ENCODE measurements around the gene TEX35. TPM values are rescaled to one million over a fixed set of nuclear protein-coding genes. Genes with fewer than 3 reads are reported as not detected.

Gene TEX35
- total RNA-seq = not detected

DNA sequence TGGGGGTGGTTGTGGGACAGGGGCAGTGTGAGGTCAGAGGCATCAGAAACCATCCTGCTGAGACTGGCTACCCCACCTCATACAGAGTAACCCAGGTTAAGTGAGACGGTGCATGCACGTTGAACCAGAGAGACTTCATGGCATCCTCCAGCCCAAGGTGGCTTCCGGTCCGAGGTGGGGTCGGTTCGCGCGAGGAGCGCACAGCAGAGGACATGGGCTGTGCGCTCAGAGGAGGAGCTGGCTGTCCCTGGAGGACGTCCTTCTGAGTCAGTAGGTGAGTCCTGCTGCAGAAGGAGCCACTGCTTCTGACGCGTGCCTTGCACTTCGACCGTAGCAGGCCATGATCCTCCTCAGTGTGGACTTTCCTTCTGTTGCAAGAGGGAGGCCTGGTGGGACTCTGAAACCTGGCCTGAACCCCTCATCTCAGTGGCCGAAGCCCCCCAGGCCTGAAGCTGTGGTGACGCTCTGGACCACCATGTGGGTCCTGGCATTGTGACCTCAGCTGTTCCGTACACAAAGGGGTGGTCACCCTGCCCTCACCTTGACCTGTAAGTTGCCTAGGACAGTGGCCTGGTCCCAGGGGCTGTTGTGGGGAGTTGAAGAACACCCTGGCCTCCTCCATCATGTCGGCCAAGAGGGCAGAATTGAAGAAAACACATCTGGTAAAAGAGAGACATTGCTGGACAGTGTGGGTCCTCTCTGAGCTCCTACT is at the start of gene TEX35:
TSS of gene TEX35 (plus strand) at position 544 of the 712 bp plus-strand sequence. CDS start at position 624, 80 bp downstream.

DNA sequence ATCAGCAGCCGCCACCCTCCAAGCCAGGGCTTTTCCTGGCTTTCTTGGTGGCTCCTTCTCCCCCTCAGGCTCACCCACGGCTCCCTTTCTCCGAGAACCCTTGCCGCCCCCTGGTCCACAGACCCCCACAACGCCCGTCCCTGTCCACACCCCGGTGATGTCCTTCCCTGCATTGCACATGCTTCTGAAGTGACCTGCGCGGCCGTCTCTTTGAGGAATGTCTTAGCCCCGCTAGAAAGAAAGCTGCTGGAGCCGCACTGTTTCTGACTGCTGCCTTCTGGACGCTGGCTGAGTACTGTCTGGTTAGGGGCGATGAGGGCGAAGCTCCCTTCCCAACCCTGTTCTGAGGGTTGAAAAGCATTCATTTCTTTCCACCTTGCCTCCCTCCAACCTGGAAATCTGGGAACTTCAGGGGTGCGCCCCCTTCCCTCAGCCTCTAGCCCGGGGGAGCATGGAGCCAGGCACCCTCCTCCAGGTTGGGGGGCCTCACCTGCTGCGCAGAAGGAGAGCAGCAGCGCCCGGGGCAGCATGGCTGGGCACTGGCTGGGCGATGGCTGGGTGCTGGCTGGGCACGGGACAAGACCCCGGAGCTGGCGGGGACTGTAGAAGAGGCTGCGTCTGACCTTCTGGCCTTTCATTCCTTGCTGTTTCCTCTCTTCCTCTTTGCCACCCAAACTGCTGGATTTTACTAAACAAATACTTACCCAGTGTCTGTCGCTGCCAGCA is 16.3 kb upstream of the TEX35 start, which contains the start of gene CLEC20A:
TSS of gene CLEC20A (minus strand) at position 555 of the 726 bp plus-strand sequence. CDS start at position 530, 25 bp downstream.

Small RNA genes lying within 50 kb of the gene (small RNA-seq; reads per million reads assigned to genes)
- gene RF00017 = not detected
- not detected for gene RNA5SP69

Other genes starting within 250 kb of the TEX35 start
- gene CLEC20A, start 16.1 kb upstream of the TEX35 start, total RNA-seq = not detected
- gene RALGPS2, start 212.1 kb downstream of the TEX35 start, total RNA-seq = 67.8 TPM

All from diencephalon (tissue), 1 donor.